Measurements from ENCODE around the gene THEM4. TPM values are rescaled to one million over a fixed set of nuclear protein-coding genes. Genes with fewer than 3 reads are reported as not detected.

The THEM4 gene
- total and polyA plus RNA-seq, 11 donors = 14.2 to 25.5 (median 15.0) TPM

- Histone ChIP-seq H3K4me1 (no peaks in the 10 kb centered on the region), H3K36me3 (no peaks in the 10 kb centered on the region), H3K9me3 (no peaks in the 10 kb centered on the region), H3K27me3 (no peaks in the 10 kb centered on the region), H3K27ac (no peak overlapping the region), H3K4me3 (no peak overlapping the region)
- WGBS, 4 donors = 66 to 75% (median 70%) methylated on average over 3 of the region's 3 CpGs
- DNase-seq = no peak
- TF ChIP-seq, protein P1, sequence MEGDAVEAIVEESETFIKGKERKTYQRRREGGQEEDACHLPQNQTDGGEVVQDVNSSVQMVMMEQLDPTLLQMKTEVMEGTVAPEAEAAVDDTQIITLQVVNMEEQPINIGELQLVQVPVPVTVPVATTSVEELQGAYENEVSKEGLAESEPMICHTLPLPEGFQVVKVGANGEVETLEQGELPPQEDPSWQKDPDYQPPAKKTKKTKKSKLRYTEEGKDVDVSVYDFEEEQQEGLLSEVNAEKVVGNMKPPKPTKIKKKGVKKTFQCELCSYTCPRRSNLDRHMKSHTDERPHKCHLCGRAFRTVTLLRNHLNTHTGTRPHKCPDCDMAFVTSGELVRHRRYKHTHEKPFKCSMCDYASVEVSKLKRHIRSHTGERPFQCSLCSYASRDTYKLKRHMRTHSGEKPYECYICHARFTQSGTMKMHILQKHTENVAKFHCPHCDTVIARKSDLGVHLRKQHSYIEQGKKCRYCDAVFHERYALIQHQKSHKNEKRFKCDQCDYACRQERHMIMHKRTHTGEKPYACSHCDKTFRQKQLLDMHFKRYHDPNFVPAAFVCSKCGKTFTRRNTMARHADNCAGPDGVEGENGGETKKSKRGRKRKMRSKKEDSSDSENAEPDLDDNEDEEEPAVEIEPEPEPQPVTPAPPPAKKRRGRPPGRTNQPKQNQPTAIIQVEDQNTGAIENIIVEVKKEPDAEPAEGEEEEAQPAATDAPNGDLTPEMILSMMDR (IDR thresholded peaks at IDR 0.05) = no peak
- TF ChIP-seq POLR2A (IDR thresholded peaks at IDR 0.05) = no peak
- no peak for ATAC-seq
- intact Hi-C loops (cut with DNase I) = loop anchor here in 6 of 10 donors (2.0 to 10.0 kb wide), 4 partner anchors 62 to 250 kb away; no protein-coding TSS in a partner anchor
These were observed 25.8 kb upstream of the THEM4 start for GRCh38 chr1:151935154-151935553.

DNA sequence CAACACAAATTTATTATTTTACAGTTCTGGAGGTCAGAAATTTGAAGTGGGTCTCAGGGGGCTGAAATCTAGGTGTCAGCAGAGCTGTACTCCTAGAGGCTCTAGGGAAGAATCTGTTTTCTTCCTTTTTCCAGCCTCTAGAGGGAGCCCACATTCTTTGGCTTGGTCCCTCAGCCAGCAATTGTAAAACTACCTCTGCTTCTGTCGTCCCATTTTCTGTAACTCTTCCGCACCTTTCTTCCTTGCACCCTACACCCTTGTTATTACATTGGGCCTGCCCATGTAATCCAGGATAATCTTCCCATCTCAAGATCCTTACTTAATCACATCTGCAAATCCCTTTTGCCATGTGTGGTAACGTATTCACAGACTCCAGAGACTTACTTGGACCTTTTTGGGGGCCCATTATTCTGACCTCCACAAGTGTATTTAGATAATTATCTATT lies 24.8 kb upstream of the THEM4 start:
- Histone ChIP-seq H3K4me1 (no peaks in the 10 kb centered on the region), H3K27ac (no peak overlapping the region), H3K36me3 (no peaks in the 10 kb centered on the region), H3K4me3 (no peak overlapping the region), H3K27me3 (no peaks in the 10 kb centered on the region), H3K9me3 (no peaks in the 10 kb centered on the region)
- TF ChIP-seq POLR2A (IDR thresholded peaks at IDR 0.05) = no peak
- TF ChIP-seq, protein P1 (IDR thresholded peaks at IDR 0.05) = peak; percentile 73 to 95 (median 86)
- ATAC-seq (peak; percentile 71 to 91 (median 86)), DNase-seq (peak in 2 of 5 donors; percentile 30 to 48)
- 27 to 33% (median 29%) methylated on average over 3 of the region's 3 CpGs for WGBS, 4 donors
- intact Hi-C loops (cut with DNase I) = loop anchor here (1.0 to 10.0 kb wide), 8 partner anchors 33 to 251 kb away; no protein-coding TSS in a partner anchor

GRCh38 chr1:151924691-151925587 lies 15.6 kb upstream of the THEM4 start:
- DNase-seq (no peak), ATAC-seq (no peak)
- Histone ChIP-seq H3K27me3 (peaks cover 0 to 4% (median 0%) of the 10 kb centered on the region in 9 donors), H3K9me3 (no peaks in the 10 kb centered on the region), H3K4me1 (peaks cover 0 to 4% (median 0%) of the 10 kb centered on the region in 12 donors), H3K27ac (no peak overlapping the region), H3K36me3 (no peaks in the 10 kb centered on the region), H3K4me3 (no peak overlapping the region)
- no peak for TF ChIP-seq POLR2A (IDR thresholded peaks at IDR 0.05)
- TF ChIP-seq, protein P1 (IDR thresholded peaks at IDR 0.05) = no peak
- WGBS, 4 donors = 96 to 97% (median 97%) methylated on average over 1 of the region's 1 CpG
- intact Hi-C loops (cut with DNase I) = no loop called here

- no peak for DNase-seq
- intact Hi-C loops (cut with DNase I) = no loop called here
- H3K27me3 ChIP-seq = peaks cover 0 to 4% (median 0%) of the 10 kb centered on the region in 9 donors
- no peaks in the 10 kb centered on the region for H3K9me3 ChIP-seq
- TF ChIP-seq POLR2A (IDR thresholded peaks at IDR 0.05) = no peak
- TF ChIP-seq, protein P1 (IDR thresholded peaks at IDR 0.05) = no peak
- no peak overlapping the region for H3K27ac ChIP-seq
- whole genome bisulfite sequencing, 4 donors = 77 to 86% (median 82%) methylated on average over 1 of the region's 1 CpG
- H3K36me3 ChIP-seq = no peaks in the 10 kb centered on the region
- H3K4me3 ChIP-seq = no peak overlapping the region
- no peak for ATAC-seq
- peaks cover 0 to 8% (median 0%) of the 10 kb centered on the region in 12 donors for H3K4me1 ChIP-seq
These were observed 14.1 kb upstream of the THEM4 start for GRCh38 chr1:151923422-151923821.

Measured in heart left ventricle (tissue), 16 donors.